ENCODE data around the gene PPM1F.

The PPM1F gene

DNA sequence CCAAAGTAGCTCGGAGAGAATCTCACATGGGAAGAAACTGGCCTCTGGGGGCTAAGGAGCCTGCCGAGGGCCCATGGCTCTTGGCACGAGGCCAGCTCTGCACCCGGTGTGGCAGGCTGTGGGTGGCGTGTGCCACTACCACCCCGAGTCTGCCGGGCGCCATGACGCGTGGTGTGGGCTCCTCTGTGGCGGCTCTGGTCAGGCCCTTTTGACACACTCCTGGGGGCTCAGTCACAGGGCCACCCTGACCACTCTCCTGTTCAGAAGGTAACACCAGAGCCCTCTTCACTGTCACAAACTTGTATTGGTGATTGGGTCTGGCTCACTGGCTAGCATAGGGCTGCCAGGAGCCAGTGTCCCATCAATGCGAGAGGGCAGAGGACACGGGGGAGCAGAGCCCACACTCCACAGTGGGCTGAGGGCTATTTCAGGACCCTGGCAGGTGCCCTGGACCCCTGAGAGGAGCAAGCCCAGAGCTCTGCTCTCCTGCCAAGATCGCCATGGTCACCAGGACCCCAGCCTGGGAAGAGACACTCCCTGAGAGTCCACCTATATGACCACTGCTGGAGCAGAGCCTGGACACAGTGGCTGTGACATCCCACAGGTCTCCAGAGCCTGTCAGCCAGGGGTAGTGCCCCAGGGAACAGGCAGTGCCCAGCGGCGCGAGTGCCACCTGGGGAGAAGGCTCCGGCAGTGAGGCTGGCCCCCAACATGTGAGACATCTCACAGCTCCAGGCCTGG lies 8.6 kb upstream of the PPM1F start:
- H3K4me3 ChIP-seq (ENCODE audit: low read depth, low read length), result no peak overlapping the region
- TF ChIP-seq, protein P1, sequence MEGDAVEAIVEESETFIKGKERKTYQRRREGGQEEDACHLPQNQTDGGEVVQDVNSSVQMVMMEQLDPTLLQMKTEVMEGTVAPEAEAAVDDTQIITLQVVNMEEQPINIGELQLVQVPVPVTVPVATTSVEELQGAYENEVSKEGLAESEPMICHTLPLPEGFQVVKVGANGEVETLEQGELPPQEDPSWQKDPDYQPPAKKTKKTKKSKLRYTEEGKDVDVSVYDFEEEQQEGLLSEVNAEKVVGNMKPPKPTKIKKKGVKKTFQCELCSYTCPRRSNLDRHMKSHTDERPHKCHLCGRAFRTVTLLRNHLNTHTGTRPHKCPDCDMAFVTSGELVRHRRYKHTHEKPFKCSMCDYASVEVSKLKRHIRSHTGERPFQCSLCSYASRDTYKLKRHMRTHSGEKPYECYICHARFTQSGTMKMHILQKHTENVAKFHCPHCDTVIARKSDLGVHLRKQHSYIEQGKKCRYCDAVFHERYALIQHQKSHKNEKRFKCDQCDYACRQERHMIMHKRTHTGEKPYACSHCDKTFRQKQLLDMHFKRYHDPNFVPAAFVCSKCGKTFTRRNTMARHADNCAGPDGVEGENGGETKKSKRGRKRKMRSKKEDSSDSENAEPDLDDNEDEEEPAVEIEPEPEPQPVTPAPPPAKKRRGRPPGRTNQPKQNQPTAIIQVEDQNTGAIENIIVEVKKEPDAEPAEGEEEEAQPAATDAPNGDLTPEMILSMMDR (conservative IDR thresholded peaks at IDR 0.05; ENCODE audit: low read depth, low read length), result no peak
- DNase-seq (ENCODE audit: low read depth), result no peak

DNA sequence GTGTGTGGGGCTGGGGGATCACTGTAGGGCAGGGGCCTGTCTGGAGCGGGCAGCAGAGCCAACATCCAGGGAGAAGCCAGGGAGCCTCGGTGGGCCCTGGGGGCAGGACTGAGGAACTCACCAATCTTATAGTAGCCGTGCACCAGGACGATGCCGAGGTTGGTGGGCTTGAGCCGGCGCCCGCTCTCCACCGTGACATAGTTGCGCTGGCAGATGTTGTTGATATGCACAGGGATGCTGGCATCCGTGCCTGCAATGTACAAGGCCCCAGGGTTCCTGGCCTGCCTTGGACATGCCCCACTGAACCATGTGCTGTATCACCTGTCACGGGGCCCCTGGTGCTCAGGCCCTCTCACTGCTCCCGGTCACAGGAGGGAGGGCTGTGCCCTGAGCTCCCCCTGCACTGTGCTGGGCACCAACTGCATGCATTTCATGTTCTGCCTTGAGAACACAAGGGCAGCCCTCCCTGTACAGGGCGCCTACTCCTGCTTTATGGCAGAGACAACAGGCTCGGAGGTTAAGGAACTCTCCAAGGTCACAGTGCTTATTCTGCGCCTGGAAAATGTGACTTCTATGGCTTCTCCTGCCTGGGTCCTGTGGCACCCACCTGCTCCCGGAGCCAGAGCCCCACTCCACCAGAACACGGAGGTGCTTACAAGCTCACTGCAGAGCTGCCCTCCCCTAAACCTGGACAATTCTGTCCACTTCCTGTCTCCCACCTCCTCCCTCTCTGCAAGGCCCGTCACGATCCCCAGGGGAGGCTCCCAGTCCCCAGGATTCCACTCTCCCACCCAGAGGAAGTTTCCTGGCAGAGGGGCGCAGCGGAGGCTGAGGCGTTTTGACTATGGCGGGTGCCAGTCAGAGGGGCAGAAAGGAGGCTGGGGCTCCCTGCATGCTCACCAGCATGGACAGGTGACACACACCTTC lies 7.8 kb upstream of the PPM1F start:
- no peak overlapping the region for H3K4me3 ChIP-seq (ENCODE audit: low read depth, low read length)
- no peak for DNase-seq (ENCODE audit: low read depth)
- TF ChIP-seq, protein P1 (conservative IDR thresholded peaks at IDR 0.05; ENCODE audit: low read depth, low read length), result no peak

DNA sequence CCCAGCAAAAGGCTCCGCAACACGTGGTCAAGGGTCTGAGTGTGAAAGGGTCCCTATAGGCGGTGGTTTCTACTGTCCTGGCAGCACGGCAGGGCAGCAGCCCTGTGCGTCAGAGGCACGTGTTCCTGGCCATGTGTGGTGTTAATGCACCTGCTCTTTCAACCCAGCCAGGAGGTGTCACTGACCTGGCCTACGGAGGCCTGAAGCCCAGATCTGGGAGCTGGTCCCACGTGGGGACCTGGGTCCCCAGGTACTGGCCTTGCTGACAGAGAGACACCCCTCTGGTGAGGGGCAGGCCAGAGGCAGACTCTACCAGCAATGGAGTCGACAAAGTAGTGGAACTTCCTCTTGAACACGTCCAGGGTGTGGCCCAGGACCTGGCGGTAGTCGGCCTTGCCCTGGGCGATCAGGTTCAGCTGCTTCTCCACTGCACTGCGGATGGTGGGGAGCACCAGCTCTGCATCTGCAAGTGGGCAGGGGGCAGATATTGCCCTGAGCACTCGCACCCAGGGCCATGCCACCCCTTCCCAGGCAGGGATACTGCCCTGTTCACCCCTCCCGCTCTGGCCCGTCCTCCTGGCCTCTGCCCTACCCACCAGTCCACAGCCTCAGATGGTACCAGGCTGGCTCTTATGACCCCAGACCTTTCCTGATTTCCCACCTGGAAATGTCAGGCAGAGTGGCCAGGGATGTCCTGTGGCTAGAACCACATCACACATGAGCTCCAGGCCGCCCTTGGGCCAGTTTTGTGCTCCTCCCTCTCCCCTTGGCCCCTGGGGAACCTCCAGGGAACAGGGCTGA lies 6.8 kb upstream of the PPM1F start:
- TF ChIP-seq, protein P1 (conservative IDR thresholded peaks at IDR 0.05; ENCODE audit: low read depth, low read length), result no peak
- no peak for DNase-seq (ENCODE audit: low read depth)
- H3K4me3 ChIP-seq (ENCODE audit: low read depth, low read length), result no peak overlapping the region

DNA sequence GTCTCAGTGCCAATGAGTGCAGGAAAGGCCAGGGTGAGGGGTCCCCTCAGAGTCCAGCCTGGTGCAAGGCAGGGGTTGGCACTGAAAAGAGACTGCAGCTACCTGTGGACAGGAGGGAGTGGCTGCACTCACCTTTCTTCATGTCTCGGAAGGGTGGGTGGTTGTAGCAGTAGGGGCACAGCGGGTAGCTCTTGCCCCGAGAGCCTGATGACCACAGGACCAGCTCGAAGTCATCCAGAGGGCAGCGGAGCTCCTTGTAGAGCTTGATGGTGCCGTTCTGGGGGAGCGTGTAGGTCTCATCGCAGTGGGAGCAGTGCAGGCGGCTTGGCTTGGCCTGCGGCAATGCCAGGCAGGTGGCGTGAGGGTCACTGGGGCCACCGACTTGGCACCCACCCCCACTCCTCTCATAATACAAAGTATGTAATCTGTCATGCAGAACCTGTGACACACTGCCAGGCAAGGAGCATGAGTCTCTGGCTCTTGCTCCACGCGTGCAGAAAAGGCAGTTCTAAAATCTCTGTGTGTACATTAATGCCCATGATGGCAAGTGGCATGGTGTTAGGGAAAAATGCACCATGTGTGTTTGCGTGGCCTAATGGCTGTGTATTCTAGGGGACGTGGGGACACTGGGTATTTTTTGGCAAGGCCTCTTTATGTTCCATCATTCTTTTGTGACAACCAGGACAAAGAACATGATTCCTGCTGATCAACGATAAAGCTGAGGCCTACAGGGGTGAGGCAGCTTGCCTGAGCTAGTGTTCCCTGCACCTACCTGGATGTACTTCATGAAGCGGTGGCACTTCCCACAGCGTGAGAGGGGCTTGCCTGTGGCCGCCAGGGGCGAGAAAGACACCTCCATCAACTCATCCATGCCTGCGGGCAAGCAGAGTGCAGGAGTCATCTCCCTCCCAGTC lies 6.0 kb upstream of the PPM1F start:
- no peak overlapping the region for H3K4me3 ChIP-seq (ENCODE audit: low read depth, low read length)
- DNase-seq (ENCODE audit: low read depth), result no peak
- TF ChIP-seq, protein P1 (conservative IDR thresholded peaks at IDR 0.05; ENCODE audit: low read depth, low read length), result no peak

DNA sequence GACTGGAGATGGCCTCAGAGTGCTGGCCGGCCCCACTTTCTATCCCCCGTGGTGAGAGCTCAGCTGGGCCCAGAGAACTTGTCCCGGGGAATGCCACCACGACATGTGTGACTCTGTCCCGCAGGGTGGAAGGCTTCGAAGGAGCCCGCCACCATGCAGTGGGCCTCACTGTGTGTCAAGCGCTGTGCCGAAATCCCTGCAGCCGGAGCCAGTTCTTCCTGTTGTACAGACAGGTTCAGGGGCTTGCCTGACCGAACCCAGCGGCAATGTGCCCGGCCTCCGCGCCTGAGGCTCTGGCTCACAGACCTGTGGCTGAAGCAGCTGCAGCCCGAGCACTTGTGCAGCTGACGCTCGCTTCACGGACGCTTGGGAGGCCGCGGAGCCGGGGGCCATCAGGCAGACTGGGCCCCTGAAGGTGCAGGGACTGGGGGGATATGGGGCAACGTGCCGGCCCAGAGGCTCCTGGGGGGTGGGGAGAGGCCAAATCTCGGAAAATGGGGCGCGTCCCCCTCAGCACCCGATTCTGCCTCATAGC lies 650 bp downstream of the PPM1F start:
- TF ChIP-seq, protein P1 (conservative IDR thresholded peaks at IDR 0.05; ENCODE audit: low read depth, low read length), result no peak
- peak overlapping the region; percentile 77 for H3K4me3 ChIP-seq (ENCODE audit: low read depth, low read length)
- peak; percentile 60 for DNase-seq (ENCODE audit: low read depth)

DNA sequence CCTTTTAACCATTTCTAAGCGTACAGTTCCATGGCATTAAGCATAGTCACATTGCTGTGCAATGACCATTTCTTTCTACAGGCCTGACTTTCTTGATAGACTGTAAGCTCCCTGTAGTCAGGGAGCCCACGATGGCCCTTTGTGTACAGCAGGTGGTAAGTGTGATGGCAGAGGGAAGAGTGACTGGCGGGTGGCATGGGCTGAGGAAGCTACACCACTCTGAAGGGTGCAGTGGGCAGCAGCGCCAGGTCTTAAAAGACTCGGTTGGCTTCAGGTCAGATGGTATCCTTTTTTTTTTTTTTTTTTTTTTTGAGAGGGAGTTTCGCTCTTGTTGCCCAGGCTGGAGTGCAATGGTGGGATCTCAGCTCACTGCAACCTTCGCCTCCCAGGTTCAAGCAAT lies 1.6 kb downstream of the PPM1F start:
- no peak for DNase-seq (ENCODE audit: low read depth)
- H3K4me3 ChIP-seq (ENCODE audit: low read depth, low read length), result no peak overlapping the region

More for the DNA sequence above, 1.6 kb downstream of the PPM1F start:
- TF ChIP-seq, protein P1 (conservative IDR thresholded peaks at IDR 0.05; ENCODE audit: low read depth, low read length), result no peak
